CD4-positive, alpha-beta T cell (primary cell): ENCODE data around the gene ABR. TPM values are rescaled to one million over a fixed set of nuclear protein-coding genes. Genes with fewer than 3 reads are reported as not detected.

Experiments
- ATAC-seq: fragments of 200-7000 bp; cut with Tn5 transposase; one replicate; pipeline ENCODE4 v1.10.0; 2022; ENCODE audit warnings: mild to moderate bottlenecking; ENCODE audit not compliant: poor library complexity
- CTCF ChIA-PET: fragments of 350-600 bp; sonication (Branson Sonifier 250); formaldehyde crosslinking; loops from one replicate; lab custom pipeline; 2021; ENCODE audit warnings: antibody characterized with exemption, inconsistent platforms; lab: Charles Lee
- POLR2A ChIA-PET: fragments of 350-600 bp; sonication (Branson Sonifier 250); formaldehyde crosslinking; loops from one replicate; lab custom pipeline; 2021; ENCODE audit warnings: antibody characterized with exemption, inconsistent platforms; lab: Charles Lee
- DNase-seq, 14 experiments: peaks; one replicate each; pipeline ENCODE4 v3.0.0-alpha.2; 2013 to 2020; ENCODE audit warnings: mixed read lengths in 2 of 14
- H3K27ac ChIP-seq, 2 donors: one replicate each; pipeline versions ENCODE4 v1.5.1 to v1.7.0; 2013; ENCODE audit warnings: low read length in 2 of 2, low read depth in 1 of 2, mild to moderate bottlenecking in 1 of 2
- H3K27me3 ChIP-seq, 2 experiments: 1 replicate in 1 of 2; 2 replicates in 1 of 2; pipeline versions ENCODE4 v1.6.1 to v1.7.0; 2013; ENCODE audit warnings: low read length in 2 of 2, control low read depth in 1 of 2, mild to moderate bottlenecking in 1 of 2, moderate library complexity in 1 of 2; ENCODE audit not compliant: insufficient read depth in 2 of 2, control insufficient read depth in 1 of 2
- H3K36me3 ChIP-seq: one replicate; pipeline ENCODE4 v1.6.1; 2013; ENCODE audit warnings: low read length, control low read depth; ENCODE audit not compliant: insufficient read depth
- H3K4me1 ChIP-seq: one replicate; pipeline ENCODE4 v1.6.1; 2013; ENCODE audit warnings: low read length, control low read depth; ENCODE audit not compliant: insufficient read depth
- H3K4me3 ChIP-seq: one replicate; pipeline ENCODE4 v1.5.1; 2013; ENCODE audit warnings: mild to moderate bottlenecking, low read length, moderate library complexity
- H3K9me3 ChIP-seq, 2 experiments: 1 replicate in 1 of 2; 2 replicates in 1 of 2; pipeline versions ENCODE4 v1.6.1 to v1.7.0; 2013; ENCODE audit warnings: low read length in 2 of 2, mild to moderate bottlenecking in 2 of 2, control low read depth in 1 of 2, moderate library complexity in 1 of 2; ENCODE audit not compliant: control insufficient read depth in 1 of 2, insufficient read depth in 1 of 2
- H3K27ac Mint-ChIP-seq: one replicate; pipeline ENCODE4 v1.8.0; 2020; ENCODE audit warnings: mixed read lengths
- H3K27me3 Mint-ChIP-seq: one replicate; pipeline ENCODE4 v1.8.0; 2021; ENCODE audit warnings: mixed read lengths
- H3K36me3 Mint-ChIP-seq: one replicate; pipeline ENCODE4 v1.8.0; 2021; ENCODE audit warnings: low read depth, mixed read lengths
- H3K4me1 Mint-ChIP-seq: one replicate; pipeline ENCODE4 v1.8.0; 2021; ENCODE audit warnings: low read depth, mixed read lengths
- H3K4me3 Mint-ChIP-seq: one replicate; pipeline ENCODE4 v1.8.0; 2020; ENCODE audit warnings: mild to moderate bottlenecking, mixed read lengths
- H3K9me3 Mint-ChIP-seq: one replicate; pipeline ENCODE4 v1.8.0; 2020; ENCODE audit warnings: mixed read lengths
- intact Hi-C, 2 experiments: fragments of 100-400 bp; cut with DNase I in 1 of 2; cut with micrococcal nuclease in 1 of 2; formaldehyde crosslinking; loops; one replicate each; pipeline versions ENCODE4 v1.15.1 to v1.9.0; 2023 to 2025; cut with DNase I, micrococcal nuclease
- total RNA-seq, 174 experiments: library from RNA in 2 of 174; stranded (reverse) in 2 of 174; gene quantifications; one replicate each; pipeline ENCODE4 v1.2.3 and lab custom pipeline; 2021 to 2026
- TF ChIP-seq, protein P1 (sequence below): fragments of 200-600 bp; IDR thresholded peaks from one replicate; pipeline ENCODE4 v1.8.0; 2022; ENCODE audit warnings: antibody characterized with exemption, mild to moderate bottlenecking

ABR gene
- total RNA-seq, 2 experiments from 2014 or later, result 72.4 to 74.8 TPM

DNA sequence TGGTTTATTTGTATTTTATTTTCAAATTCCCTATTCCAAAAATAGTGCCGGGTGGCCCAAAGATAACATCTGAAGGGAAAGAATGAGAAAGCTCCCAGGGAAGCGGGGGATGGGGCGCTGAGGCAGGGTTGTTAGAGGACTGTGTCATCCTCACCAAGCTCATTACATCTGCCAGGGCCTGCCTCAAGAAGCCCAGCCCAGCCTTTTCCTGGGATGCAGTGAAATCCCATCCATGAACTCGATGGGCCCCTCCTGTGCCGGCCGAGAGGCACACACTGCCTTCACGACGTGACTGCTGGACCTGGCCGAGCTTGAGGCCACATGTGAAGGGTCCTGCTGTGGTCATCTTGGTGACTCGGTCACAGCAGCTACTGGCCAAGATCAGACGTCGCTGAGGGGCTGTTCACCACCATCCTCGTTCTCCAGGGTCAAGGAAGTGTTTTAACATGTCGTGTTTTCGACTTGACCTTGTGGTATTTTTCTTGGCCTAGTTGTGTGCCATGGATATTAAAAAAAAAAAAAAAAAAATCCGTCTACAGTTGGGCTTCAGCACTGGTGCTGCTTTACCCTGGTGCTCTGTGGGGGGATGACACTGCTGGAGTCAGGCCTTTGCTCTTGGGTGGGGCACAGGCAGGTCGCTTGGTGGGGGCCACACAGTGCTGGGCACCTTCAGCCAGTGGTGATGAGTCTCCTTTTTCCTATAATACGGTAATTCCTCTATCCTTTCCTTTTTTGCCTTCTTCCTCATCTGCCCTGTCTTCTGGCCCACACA lies 178.0 kb downstream of the ABR start:
- peaks cover 67% of the 10 kb centered on the region for H3K36me3 ChIP-seq
- H3K27me3 ChIP-seq, result no peaks in the 10 kb centered on the region
- CTCF ChIA-PET, result no interaction called here
- peaks cover 21% of the 10 kb centered on the region for H3K4me1 ChIP-seq
- no peaks in the 10 kb centered on the region for H3K9me3 ChIP-seq
- TF ChIP-seq, protein P1, sequence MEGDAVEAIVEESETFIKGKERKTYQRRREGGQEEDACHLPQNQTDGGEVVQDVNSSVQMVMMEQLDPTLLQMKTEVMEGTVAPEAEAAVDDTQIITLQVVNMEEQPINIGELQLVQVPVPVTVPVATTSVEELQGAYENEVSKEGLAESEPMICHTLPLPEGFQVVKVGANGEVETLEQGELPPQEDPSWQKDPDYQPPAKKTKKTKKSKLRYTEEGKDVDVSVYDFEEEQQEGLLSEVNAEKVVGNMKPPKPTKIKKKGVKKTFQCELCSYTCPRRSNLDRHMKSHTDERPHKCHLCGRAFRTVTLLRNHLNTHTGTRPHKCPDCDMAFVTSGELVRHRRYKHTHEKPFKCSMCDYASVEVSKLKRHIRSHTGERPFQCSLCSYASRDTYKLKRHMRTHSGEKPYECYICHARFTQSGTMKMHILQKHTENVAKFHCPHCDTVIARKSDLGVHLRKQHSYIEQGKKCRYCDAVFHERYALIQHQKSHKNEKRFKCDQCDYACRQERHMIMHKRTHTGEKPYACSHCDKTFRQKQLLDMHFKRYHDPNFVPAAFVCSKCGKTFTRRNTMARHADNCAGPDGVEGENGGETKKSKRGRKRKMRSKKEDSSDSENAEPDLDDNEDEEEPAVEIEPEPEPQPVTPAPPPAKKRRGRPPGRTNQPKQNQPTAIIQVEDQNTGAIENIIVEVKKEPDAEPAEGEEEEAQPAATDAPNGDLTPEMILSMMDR, result no peak
- Mint-ChIP-seq H3K9me3 (no peaks in the 10 kb centered on the region), H3K27ac (no peak overlapping the region), H3K36me3 (peaks cover 65% of the 10 kb centered on the region), H3K27me3 (no peaks in the 10 kb centered on the region), H3K4me3 (no peak overlapping the region), H3K4me1 (peaks cover 31% of the 10 kb centered on the region)
- intact Hi-C loops, result no loop called here
- POLR2A ChIA-PET, result no interaction called here
- no peak overlapping the region for H3K27ac ChIP-seq
- DNase-seq (peak in 1 of 14 experiments; percentile 8), ATAC-seq (no peak)
- H3K4me3 ChIP-seq, result no peak overlapping the region

GRCh38 chr17:1000597-1001461 lies 179.0 kb downstream of the ABR start:
- no peak overlapping the region for H3K27ac Mint-ChIP-seq
- intact Hi-C loops, result no loop called here
- H3K4me1 Mint-ChIP-seq, result peaks cover 36% of the 10 kb centered on the region
- TF ChIP-seq, protein P1, result no peak
- ChIA-PET POLR2A (no interaction called here), CTCF (interaction anchor here (1.3 kb wide), 2 partner anchors 20 to 206 kb away, joined by 3 to 4 read pairs; no protein-coding TSS in a partner anchor)
- H3K4me3 ChIP-seq, result no peak overlapping the region
- H3K27me3 Mint-ChIP-seq, result no peaks in the 10 kb centered on the region
- peaks cover 60% of the 10 kb centered on the region for H3K36me3 ChIP-seq
- peaks cover 66% of the 10 kb centered on the region for H3K36me3 Mint-ChIP-seq
- no peaks in the 10 kb centered on the region for H3K27me3 ChIP-seq
- H3K4me3 Mint-ChIP-seq, result no peak overlapping the region
- peak in 1 of 14 experiments; percentile 14 for DNase-seq
- no peak for ATAC-seq
- H3K27ac ChIP-seq, result no peak overlapping the region
- H3K9me3 Mint-ChIP-seq, result no peaks in the 10 kb centered on the region
- H3K4me1 ChIP-seq, result peaks cover 28% of the 10 kb centered on the region
- H3K9me3 ChIP-seq, result no peaks in the 10 kb centered on the region

- POLR2A ChIA-PET, result interaction anchor here (2.6 kb wide), 1 partner anchor 19 kb away, joined by 44 read pairs; the partner anchor contains the start of gene NXN
- DNase-seq, result no peak
- H3K4me3 ChIP-seq, result peak overlapping the region; percentile 100
Observed at GRCh38 chr17:998111-998510, 181.7 kb downstream of the ABR start.

More at GRCh38 chr17:998111-998510, 181.7 kb downstream of the ABR start:
- intact Hi-C loops, result loop anchor here (2.0 to 5.0 kb wide), 4 partner anchors 121 to 853 kb away; partner anchors contain the start of gene VPS53 (in 1 of the 2)
- CTCF ChIA-PET, result interaction anchor here (2.1 kb wide), 1 partner anchor 17 kb away, joined by 17 read pairs; no protein-coding TSS in a partner anchor
- H3K9me3 ChIP-seq, result peaks cover 13 to 18% of the 10 kb centered on the region in 2 experiments
- H3K36me3 ChIP-seq, result peaks cover 36% of the 10 kb centered on the region
- peaks cover 47% of the 10 kb centered on the region for H3K36me3 Mint-ChIP-seq
- no peak for ATAC-seq
- no peaks in the 10 kb centered on the region for H3K27me3 Mint-ChIP-seq
- H3K9me3 Mint-ChIP-seq, result peaks cover 3% of the 10 kb centered on the region
- peaks cover 27% of the 10 kb centered on the region for H3K4me1 Mint-ChIP-seq
- H3K27ac ChIP-seq, result no peak overlapping the region
- H3K4me1 ChIP-seq, result peaks cover 24% of the 10 kb centered on the region
- peak overlapping the region; percentile 55 for H3K27ac Mint-ChIP-seq
- TF ChIP-seq, protein P1, result no peak
- peak overlapping the region; percentile 100 for H3K4me3 Mint-ChIP-seq
- no peaks in the 10 kb centered on the region for H3K27me3 ChIP-seq
